GM10248 (cell line): ENCODE results near the gene DACT3.

Experiments
- CTCF ChIA-PET: fragments of 300-600 bp; sonication (Branson Sonifier 250); formaldehyde crosslinking; extraction: SDS; loops from one replicate; lab custom pipeline; 2021; ENCODE audit warnings: antibody characterized with exemption; lab: Yijun Ruan, JAX
- POLR2A ChIA-PET: fragments of 350-650 bp; sonication (Branson Sonifier 250); formaldehyde crosslinking; extraction: SDS; loops from one replicate; lab custom pipeline; 2020; ENCODE audit warnings: antibody characterized with exemption; lab: Yijun Ruan, JAX
- DNase-seq: peaks from one replicate; pipeline ENCODE4 v3.0.0; 2012; ENCODE audit errors: extremely low spot score
- CTCF ChIP-seq: IDR thresholded peaks from 2 replicates; pipeline ENCODE4 v1.5.1; 2012; ENCODE audit warnings: mild to moderate bottlenecking, low read depth; ENCODE audit errors: extremely low read depth, missing control alignments, control extremely low read depth

Gene DACT3

GRCh38 chr19:46639358-46640182, 21.4 kb downstream of the DACT3 start:
- ChIA-PET CTCF (interaction anchor here (1.0 to 1.3 kb wide), 4 partner anchors 15 to 114 kb away, joined by 3 to 5 read pairs (median 4); no protein-coding TSS in a partner anchor), POLR2A (no interaction called here)
- DNase-seq: no peak
- no peak for TF ChIP-seq CTCF

- ChIA-PET POLR2A (no interaction called here), CTCF (interaction anchor here (1.0 to 1.8 kb wide), 9 partner anchors 11 to 116 kb away, joined by 3 to 13 read pairs (median 3); partner anchors contain the start of gene DACT3)
- TF ChIP-seq CTCF: no peak
- DNase-seq: no peak
These were observed 23.8 kb downstream of the DACT3 start for GRCh38 chr19:46637224-46637623.

- CTCF ChIA-PET: interaction anchor here (1.1 to 1.8 kb wide), 4 partner anchors 12 to 25 kb away, joined by 3 to 13 read pairs (median 4); partner anchors contain the start of gene DACT3
- no peak for DNase-seq
- TF ChIP-seq CTCF: no peak
- POLR2A ChIA-PET: interaction anchor here (0.5 to 0.6 kb wide), 2 partner anchors 25 kb away, joined by 3 read pairs; partner anchors contain the start of gene DACT3
These were observed 24.8 kb downstream of the DACT3 start, which contains the start of gene GNG8 for GRCh38 chr19:46635920-46636761. GNG8 (minus strand) TSS chr19:46636202; CDS start chr19:46634682, 1,520 bp downstream.

GRCh38 chr19:46634656-46635218, 26.2 kb downstream of the DACT3 start:
- no peak for TF ChIP-seq CTCF
- POLR2A ChIA-PET: interaction anchor here (0.6 kb wide), 1 partner anchor 198 kb away, joined by 3 read pairs; no protein-coding TSS in a partner anchor
- CTCF ChIA-PET: interaction anchor here (1.2 to 5.0 kb wide), 4 partner anchors 9 to 21 kb away, joined by 4 to 36 read pairs (median 27); no protein-coding TSS in a partner anchor
- DNase-seq: no peak

GRCh38 chr19:46634045-46634655, 26.8 kb downstream of the DACT3 start:
- DNase-seq: peak; percentile 95
- TF ChIP-seq CTCF: no peak
- ChIA-PET CTCF (interaction anchor here (0.9 to 5.0 kb wide), 6 partner anchors 8 to 206 kb away, joined by 3 to 36 read pairs (median 18); partner anchors contain the start of gene DACT3), POLR2A (interaction anchor here (0.6 kb wide), 1 partner anchor 198 kb away, joined by 3 read pairs; no protein-coding TSS in a partner anchor)
